Parathyroid adenoma (tissue), 2 donors: ENCODE results near the gene ETFDH.

Experiments
- H2AFZ ChIP-seq: fragments of 300-600 bp; sonication (generic); one replicate; pipeline ENCODE4 v1.7.0; 2017; ENCODE audit warnings: antibody characterized with exemption, mild to moderate bottlenecking
- H3K27ac ChIP-seq: fragments of 300-600 bp; sonication (generic); one replicate; pipeline ENCODE4 v1.7.0; 2017
- H3K27me3 ChIP-seq: fragments of 300-600 bp; sonication (generic); one replicate; pipeline ENCODE4 v1.7.0; 2017; ENCODE audit warnings: low read length; ENCODE audit not compliant: control insufficient read depth, insufficient read depth
- H3K36me3 ChIP-seq: fragments of 300-600 bp; sonication (generic); one replicate; pipeline ENCODE4 v1.7.0; 2017; ENCODE audit warnings: low read length; ENCODE audit not compliant: control insufficient read depth, insufficient read depth
- H3K4me1 ChIP-seq: fragments of 300-600 bp; sonication (generic); one replicate; pipeline ENCODE4 v1.7.0; 2017; ENCODE audit warnings: control low read depth
- H3K4me2 ChIP-seq: fragments of 300-600 bp; sonication (generic); one replicate; pipeline ENCODE4 v1.7.0; 2017; ENCODE audit warnings: low read length
- H3K4me3 ChIP-seq: fragments of 300-600 bp; sonication (generic); one replicate; pipeline ENCODE4 v1.7.0; 2017; ENCODE audit warnings: low read depth, low read length
- H3K79me2 ChIP-seq: fragments of 300-600 bp; sonication (generic); one replicate; pipeline ENCODE4 v1.7.0; 2017; ENCODE audit warnings: control low read depth
- H3K9ac ChIP-seq: fragments of 300-600 bp; sonication (generic); one replicate; pipeline ENCODE4 v1.7.0; 2017; ENCODE audit warnings: mild to moderate bottlenecking
- H3K9me3 ChIP-seq: fragments of 300-600 bp; sonication (generic); one replicate; pipeline ENCODE4 v1.7.0; 2017; ENCODE audit warnings: low read length; ENCODE audit not compliant: control insufficient read depth
- TF ChIP-seq, protein P1 (sequence below): fragments of 300-600 bp; sonication (generic); IDR thresholded peaks from one replicate; pipeline ENCODE4 v1.7.0; 2017; ENCODE audit warnings: antibody characterized with exemption, mild to moderate bottlenecking
- donor health status: primary hyperparathyroidism.

The ETFDH gene

DNA sequence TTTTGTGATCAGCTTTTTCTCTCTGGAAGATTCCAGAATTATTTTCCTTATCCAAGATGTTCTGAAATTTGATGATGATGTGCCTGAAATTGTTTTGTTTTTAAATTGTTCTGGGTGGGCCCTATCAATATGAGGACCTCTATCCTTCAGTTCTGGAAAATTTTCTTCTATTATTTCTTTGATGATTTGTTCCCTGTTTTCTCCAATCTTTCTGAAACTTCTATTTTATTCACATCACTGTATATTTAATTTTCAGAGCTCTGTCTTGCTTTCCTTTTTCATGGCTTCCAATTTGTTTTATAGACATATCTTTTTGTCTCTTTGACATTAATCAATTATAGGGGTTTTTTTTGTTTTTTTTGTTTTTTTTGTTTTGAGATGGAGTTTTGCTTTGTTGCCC is 84.5 kb downstream of the ETFDH start:
- Histone ChIP-seq H3K27ac (no peak overlapping the region), H3K79me2 (no peaks in the 10 kb centered on the region), H3K27me3 (no peaks in the 10 kb centered on the region), H3K4me1 (no peaks in the 10 kb centered on the region), H3K36me3 (no peaks in the 10 kb centered on the region), H3K9ac (no peak overlapping the region), H3K4me2 (no peak overlapping the region), H3K9me3 (no peaks in the 10 kb centered on the region), H2AFZ (no peak overlapping the region), H3K4me3 (no peak overlapping the region)
- TF ChIP-seq, protein P1, sequence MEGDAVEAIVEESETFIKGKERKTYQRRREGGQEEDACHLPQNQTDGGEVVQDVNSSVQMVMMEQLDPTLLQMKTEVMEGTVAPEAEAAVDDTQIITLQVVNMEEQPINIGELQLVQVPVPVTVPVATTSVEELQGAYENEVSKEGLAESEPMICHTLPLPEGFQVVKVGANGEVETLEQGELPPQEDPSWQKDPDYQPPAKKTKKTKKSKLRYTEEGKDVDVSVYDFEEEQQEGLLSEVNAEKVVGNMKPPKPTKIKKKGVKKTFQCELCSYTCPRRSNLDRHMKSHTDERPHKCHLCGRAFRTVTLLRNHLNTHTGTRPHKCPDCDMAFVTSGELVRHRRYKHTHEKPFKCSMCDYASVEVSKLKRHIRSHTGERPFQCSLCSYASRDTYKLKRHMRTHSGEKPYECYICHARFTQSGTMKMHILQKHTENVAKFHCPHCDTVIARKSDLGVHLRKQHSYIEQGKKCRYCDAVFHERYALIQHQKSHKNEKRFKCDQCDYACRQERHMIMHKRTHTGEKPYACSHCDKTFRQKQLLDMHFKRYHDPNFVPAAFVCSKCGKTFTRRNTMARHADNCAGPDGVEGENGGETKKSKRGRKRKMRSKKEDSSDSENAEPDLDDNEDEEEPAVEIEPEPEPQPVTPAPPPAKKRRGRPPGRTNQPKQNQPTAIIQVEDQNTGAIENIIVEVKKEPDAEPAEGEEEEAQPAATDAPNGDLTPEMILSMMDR = no peak

DNA sequence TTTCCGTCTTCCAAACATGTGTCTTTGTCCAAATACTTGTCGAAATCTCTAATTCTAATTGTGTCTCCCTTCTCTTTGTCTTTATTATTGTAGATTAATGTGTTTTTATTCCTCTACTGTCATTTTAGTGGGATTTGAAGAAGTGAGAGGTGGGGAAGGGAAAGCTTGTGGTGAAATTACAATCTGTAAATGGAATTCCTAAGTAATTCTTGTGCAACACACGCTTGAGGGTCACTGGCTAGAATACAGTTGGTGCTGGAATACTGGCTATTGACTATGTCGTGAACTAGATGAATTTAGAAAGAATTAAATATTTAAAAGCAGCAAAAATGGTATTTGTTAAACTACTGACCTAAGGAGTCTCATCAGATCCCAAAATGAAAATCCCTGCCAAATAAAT is 86.0 kb downstream of the ETFDH start:
- no peak overlapping the region for H3K9ac ChIP-seq
- TF ChIP-seq, protein P1 = no peak
- no peaks in the 10 kb centered on the region for H3K27me3 ChIP-seq
- no peak overlapping the region for H2AFZ ChIP-seq
- H3K27ac ChIP-seq = no peak overlapping the region
- no peaks in the 10 kb centered on the region for H3K4me1 ChIP-seq
- no peaks in the 10 kb centered on the region for H3K36me3 ChIP-seq
- H3K9me3 ChIP-seq = no peaks in the 10 kb centered on the region
- no peak overlapping the region for H3K4me3 ChIP-seq
- H3K4me2 ChIP-seq = no peak overlapping the region
- H3K79me2 ChIP-seq = no peaks in the 10 kb centered on the region

DNA sequence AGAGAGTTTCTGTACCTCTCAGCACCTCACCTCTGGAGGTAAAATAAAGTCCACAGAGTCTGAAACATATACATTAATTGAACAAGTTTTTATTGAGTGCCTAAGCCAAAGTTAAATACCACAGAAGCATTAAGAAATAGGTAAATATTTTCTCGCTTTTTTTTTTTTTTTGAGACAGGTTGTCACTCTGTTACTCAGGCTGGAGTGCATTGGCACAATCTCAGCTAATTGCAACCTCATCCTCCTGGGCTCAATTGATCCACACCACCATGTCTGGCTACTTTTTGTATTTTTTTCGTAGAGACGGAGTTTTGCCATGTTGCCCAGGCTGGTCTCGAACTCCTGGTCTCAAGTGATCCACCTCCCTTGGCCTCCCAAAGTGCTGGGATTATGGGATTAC is 86.6 kb downstream of the ETFDH start:
- Histone ChIP-seq H3K27me3 (no peaks in the 10 kb centered on the region), H3K4me1 (no peaks in the 10 kb centered on the region), H3K36me3 (no peaks in the 10 kb centered on the region), H2AFZ (no peak overlapping the region), H3K9ac (no peak overlapping the region), H3K27ac (no peak overlapping the region), H3K4me2 (no peak overlapping the region), H3K79me2 (no peaks in the 10 kb centered on the region), H3K9me3 (no peaks in the 10 kb centered on the region), H3K4me3 (no peak overlapping the region)
- TF ChIP-seq, protein P1 = no peak
